NCI-H345 treated with DMSO at 0.1 percent for 48 hours (cell line): Measurements from ENCODE around the gene POU3F2.

Source experiments
- DNase-seq: peaks from one replicate; lab custom pipeline; 2025; ENCODE audit not compliant: unreplicated experiment; lab: John Stamatoyannopoulos, UW

Gene POU3F2

DNA sequence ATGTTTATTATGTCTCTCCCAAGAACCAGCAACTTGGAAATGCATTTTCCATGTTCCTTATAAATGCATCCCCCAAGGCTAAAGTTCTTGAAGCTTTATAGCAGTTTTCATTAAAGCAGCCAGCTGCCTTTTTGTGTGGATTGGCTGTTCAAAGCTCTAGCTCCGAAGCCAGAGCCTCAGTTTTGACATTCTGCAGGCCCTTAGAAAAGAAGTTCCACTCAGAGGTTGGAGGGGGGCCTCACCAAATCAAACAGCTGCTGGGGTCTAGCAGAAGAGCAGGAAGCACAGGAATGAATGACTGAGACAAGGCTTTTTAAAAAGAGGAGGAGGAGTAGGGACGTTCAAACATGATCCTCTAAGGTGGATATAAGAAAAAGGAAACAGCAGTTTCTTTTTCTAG is 4.2 kb upstream of the POU3F2 start:
- peak; percentile 11 for DNase-seq

DNA sequence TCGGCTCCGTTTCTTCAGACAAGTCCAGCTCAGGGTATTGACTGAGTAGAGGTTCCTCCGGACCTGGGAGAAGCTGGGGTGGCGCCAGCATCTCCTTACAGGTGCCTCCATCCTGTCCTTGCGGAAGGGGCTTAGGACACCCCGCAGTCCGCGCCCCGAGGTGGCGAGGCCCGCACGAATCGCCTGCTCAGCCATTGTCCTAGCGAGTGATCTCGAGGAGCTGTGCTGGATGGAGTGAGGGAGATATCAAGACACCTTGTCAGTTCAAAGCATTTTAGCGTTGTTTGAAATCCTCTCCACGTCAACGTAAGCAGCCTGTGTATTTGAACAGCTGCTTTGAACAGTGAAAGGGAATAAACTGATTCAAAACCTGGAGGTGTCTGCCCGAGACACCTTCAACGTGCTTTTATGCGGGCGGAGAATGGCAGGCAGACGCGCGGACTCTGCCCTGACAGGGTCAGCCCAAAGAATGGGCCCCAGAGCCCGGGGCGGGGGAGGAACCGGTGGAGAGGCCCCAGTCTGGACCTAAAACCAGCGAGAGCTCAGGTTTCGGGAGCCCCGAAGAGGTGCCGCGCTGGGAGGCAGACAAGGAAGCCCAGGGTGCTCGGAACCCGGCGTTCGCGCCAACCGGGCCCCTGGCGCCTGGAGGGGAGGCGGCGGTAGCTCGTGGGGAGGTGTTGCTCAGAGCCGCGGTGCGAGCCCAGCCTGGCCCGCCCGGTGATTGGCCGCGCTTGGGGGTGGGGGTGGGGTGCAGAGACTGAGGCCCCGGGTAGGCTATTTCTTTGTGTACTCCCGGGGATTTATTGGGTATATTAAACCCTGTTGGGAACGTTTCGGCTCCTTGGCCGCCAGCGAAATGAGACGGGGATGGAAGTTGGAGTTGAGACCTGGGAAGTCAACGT is 3.1 kb upstream of the POU3F2 start:
- DNase-seq: peak; percentile 35

DNA sequence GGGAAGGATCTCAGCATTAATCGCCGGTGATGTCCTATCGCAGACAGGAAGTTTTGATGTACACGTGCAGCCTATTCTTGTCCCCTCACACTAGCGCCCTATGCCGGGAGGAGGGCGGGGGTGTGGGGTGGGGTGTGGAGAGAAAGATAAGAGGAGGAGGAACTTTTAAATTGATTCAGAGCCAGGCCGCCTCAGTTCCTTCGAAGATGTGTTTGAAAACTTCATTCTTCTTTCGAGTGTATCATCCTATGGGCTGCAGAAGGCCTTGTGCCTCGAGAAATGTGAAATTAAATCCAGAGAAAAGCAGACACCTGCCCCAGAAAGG is 2.5 kb upstream of the POU3F2 start:
- peak; percentile 63 for DNase-seq

DNA sequence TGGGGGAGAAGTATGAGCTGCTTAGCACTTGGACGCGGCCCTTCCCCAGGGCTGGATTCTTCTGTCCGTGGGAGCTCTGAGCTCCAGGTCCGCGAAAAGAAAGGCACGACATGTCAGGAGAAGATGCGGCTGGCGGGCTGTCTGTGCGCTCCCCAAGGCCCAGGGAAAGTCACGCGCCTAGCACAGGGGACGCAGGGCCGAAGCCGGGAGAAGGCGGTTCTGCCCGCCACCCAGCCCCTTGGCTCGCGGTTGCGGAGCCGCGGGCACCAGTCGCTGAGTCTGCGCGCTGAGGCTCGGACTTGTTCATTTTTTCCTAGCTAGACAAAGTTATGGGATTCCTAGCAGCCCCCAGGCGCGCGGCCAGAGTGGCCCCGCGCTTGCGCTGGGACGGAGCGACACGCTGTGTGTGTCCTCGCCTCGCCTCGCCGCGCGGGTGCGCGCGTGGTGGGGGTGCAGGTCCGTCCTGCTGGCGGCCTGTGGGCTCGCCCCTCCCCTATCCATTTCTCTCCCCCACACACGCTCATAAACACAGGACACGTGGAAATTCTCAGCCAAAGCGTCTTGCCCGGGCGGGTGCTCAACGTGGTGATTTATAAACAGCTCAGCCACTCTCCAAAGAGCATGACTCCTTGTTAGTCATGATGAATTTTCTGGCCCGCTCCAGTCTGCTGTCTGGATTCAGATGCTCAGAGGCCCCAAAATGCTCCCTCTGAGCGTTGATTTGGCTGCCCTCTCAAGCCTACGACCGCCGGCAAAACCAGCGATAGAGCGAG is 1.9 kb upstream of the POU3F2 start:
- peak; percentile 55 for DNase-seq

DNA sequence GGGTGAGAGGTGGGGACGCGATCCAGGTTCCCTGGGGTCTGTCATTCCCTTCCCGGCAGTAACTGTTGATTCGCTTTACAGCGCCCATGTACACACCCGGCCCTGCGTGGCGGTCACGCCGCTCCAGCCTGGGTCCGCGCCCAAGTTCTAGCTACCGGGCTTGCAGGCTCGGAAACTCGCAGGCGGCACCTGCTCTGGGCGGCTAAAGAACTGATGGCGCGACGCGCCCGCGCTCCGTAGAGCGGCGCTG is 1.4 kb upstream of the POU3F2 start:
- DNase-seq: no peak

DNA sequence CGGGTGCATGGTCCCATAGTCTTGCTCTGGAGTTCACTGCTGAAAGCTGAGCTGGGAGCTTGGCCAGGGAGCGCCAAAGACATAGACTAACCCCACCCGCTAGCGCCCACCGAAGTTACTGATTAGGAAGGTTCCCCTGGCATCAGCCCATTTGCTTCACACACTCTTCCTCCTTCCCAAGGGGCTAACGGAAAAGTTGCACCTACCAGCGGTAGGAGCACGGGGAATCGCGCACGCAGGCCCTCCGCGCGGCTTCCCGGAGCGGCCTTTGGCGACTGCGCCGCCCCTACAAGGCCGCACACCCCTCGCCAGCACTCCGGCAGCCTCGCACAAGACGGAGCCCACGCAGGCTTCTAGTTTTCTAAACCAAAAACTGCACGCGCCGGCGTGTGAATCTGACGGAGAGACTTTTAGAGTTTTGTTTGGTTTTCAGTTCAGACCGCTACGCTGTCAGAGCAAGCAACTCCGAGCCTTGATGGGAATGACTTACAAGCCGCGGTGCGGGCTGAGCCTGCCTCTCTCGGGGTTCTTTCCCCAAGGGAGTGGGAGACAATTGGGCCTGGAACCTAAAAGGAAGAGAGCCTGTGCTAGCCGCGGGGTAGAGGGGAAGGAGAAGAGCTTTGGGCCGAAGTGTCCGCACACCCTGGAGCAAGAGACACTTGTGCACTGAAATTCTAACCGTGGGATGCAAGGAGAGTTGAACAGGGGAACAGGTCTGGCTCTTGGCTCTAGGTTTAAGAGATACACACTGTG is 891 bp upstream of the POU3F2 start:
- DNase-seq: peak; percentile 81

DNA sequence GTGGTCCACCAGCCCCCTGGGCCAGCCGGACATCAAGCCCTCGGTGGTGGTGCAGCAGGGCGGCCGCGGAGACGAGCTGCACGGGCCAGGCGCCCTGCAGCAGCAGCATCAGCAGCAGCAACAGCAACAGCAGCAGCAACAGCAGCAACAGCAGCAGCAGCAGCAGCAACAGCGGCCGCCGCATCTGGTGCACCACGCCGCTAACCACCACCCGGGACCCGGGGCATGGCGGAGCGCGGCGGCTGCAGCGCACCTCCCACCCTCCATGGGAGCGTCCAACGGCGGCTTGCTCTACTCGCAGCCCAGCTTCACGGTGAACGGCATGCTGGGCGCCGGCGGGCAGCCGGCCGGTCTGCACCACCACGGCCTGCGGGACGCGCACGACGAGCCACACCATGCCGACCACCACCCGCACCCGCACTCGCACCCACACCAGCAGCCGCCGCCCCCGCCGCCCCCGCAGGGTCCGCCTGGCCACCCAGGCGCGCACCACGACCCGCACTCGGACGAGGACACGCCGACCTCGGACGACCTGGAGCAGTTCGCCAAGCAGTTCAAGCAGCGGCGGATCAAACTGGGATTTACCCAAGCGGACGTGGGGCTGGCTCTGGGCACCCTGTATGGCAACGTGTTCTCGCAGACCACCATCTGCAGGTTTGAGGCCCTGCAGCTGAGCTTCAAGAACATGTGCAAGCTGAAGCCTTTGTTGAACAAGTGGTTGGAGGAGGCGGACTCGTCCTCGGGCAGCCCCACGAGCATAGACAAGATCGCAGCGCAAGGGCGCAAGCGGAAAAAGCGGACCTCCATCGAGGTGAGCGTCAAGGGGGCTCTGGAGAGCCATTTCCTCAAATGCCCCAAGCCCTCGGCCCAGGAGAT is 1.0 kb downstream of the POU3F2 start:
- DNase-seq: no peak

DNA sequence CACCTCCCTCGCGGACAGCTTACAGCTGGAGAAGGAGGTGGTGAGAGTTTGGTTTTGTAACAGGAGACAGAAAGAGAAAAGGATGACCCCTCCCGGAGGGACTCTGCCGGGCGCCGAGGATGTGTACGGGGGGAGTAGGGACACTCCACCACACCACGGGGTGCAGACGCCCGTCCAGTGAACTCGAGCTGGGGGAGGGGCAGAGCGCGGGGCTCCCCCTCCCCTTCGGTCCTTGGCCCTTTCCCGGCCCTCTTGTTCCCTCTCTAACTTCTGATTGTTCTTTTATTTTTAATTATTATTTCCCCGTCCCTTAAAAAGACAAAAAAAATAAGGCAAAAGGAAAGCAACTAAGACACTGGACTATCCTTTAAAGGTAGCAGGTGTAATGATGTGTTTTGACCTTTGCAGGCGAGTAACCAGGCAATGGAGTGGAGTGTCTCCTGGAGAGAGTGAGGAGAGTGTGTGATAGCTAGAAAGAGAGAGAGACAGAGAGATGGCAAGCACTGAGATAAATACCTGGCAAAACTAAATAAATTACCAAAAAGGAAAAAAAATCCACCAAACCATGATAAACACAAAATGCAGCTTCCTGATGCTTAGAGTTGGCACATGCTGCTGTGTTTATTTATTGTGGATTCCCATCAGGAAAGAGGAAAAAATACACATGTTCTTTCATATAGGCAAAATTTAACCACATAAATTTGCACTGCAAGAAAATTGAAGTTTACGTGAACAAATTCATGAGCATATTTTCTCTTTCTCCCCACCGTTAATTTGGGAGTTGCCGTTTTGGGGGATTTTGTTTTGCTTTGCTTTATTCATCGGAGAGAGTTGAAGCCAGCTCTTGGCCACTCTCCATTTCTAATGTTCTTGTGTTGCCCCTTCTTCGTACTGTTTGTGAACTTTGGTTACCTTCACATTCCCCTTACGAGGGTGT is 1.9 kb downstream of the POU3F2 start:
- peak; percentile 45 for DNase-seq

DNA sequence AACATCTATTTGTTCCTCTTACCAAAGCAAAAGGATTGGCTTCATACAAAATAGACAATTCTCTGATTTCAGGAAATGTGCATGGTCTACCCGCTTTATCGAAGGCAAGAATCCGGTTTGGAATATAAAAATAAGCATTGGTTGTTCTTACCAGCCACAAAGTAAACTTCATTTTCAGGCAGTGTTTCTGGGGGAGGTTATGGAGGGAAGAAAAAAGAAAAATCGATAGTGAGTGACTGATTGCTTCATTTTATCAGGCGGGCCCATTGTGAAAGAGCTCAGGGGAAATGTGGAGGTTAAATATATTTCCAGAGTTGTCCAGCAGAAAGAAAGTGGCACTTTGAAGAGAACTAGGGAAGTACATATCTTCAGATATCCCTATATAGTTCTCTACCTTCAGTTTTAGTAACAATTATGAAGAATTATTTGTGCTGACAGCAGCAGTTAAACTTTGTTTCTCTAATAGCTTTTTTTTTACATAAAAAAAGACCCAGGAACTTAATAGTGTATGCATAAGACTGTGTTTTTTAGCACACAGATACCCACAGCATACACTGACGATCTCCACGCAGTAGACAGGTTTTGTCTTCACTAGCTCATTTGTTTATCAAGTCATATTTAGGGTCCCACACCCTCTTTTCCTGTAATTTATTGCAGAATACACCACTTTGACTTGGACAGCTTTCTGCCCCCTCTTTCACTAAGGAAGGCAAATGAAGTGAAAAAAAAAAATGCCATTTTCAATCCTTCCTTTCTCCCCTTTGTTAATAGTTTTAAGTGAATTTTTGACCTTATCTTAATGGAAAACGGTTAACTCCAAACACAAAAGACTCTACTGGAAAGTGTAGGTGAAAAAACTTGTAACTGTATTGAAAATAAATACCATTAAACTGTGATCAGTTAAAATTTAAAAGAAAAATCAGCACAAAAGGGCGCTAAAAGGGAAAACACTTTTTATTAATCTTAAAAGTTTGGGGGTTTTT is 2.9 kb downstream of the POU3F2 start:
- DNase-seq: no peak

DNA sequence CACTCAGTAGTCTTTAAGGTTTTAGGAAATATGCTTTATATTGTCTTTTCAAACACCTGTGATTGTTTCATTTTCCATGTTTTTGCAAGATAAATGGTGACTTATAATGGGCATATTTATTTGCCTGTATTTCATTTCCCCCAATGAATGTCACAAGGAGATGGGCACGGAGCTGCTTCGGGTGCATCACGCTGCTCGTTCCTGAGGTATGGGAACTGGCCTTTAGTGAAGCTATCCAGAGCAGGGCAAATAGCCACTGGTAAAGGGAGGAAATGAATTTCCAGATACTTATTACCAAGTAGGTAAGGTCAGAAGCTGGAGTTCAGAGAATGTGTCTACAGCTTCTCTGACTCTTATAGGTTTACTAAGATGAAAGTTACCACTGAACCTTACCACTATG is 3.7 kb downstream of the POU3F2 start:
- peak; percentile 6 for DNase-seq

DNA sequence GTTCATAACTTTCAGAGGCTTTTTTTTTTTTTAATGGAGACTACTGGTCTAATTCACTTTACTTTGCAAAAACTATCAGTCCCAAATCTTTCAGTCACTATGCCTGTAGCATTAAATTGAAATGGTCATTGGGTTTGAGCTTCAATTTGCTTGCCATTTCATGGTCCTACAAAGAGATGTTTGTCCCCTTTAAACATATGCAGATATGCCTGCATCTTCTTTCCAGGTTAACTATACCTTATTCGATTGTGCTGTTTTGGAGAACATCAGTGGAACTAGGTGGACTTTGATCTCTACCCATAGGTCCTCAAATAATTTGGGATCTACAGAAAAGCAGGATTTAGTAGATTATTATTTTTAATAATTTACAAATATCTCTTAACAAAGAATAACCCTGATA is 4.6 kb downstream of the POU3F2 start:
- DNase-seq: no peak

DNA sequence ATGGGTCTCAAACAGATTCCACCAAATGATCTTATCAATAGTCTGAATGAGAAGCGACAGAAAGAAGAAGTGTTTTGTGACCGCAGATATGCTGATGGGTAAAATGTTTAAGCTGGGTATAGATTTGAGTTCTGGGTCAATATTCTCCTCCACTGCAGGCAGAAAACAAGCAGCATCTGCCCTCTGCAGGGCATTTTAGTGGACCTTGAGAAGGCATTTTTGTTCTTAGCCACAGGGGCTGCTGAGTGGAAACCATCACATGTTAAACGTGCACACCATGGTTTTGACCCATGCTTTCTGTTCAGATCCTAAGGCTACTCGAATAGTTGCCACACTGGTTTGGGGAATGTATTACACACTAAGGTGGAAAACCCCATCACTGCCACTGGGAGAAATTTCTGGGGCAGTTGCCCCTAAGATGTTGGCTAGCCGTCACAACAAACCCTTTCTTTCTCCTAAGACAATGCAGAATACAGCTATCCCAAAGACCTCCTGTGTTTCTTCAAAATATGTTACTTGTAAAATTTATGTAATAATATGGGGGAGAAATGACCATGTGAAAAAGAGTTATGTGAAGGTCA is 5.5 kb downstream of the POU3F2 start:
- DNase-seq: no peak

DNA sequence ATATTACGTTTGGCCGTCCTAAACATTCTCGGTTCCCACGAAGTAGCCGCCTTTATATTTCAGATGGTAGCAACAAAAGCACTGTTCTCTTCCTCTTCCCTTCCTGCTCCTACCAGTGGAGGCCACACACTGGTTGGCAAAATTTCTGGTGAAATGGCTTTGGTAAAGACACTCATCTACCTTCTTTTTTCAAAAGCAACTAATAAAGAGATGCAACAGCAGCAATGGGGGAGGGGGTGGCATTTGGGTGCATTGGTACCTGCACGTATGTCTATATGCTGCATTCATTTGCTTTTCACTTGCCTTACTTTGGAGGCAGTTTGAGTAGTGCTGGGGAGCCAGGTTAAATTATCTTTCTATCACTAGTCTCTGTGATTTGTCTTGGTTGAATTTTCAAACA is 6.0 kb downstream of the POU3F2 start:
- DNase-seq: no peak

DNA sequence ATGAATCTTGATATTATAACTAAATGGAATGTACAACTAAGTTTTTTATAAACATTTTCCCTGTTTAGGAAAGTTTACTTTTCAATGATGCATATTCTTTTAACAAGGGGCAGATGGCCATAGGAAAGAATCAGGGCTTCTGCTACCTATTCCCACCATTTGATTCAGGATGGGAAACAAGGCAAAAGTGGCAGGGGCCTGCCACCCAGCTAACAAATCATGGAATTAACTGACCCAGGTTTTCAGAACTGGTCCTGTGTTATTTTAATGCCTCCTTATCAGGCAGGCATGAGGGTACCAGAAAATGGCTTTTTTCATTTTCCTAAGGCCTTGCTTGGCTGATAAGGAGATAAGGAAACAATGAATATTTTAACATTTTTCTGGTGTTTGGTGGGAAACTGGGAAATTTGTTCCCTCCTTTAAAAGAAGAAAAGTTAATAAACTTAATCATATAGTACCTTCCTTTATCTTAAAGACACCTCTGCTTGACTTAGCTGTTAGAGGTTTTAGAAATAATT is 6.7 kb downstream of the POU3F2 start:
- no peak for DNase-seq

DNA sequence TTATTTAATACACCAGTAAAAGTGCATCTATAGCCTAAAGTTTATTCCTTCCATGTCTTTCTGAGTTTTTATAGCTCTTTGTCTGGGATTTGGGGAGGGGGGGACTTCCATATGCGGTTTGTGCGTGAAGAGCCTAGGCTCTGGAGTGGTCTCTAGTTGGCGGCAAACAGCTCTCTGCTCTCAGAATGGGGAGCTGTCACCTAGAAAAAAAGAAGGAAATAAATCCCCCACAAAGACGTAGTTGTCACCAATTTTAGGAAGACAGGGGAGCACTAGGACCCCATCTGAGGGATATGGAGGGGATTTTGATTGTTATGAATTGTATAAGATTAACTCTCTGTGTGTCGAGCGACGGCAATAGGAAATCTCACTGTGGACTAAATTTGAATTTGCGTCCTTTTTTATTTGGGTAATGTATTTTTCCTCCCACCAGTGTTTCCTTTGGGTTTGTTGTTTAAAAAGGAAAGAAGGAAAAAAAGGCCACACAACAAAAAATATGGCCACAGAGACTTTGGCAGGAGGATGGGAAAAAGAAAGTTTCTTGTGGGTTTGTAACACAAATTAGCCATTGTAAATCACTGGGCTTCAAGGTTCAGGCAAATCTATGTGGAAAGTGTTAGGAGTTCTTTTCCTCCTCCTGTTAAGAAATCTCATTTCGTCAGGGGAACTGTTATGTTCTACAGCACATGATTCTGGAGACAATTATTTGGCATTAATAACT is 7.4 kb downstream of the POU3F2 start:
- no peak for DNase-seq

DNA sequence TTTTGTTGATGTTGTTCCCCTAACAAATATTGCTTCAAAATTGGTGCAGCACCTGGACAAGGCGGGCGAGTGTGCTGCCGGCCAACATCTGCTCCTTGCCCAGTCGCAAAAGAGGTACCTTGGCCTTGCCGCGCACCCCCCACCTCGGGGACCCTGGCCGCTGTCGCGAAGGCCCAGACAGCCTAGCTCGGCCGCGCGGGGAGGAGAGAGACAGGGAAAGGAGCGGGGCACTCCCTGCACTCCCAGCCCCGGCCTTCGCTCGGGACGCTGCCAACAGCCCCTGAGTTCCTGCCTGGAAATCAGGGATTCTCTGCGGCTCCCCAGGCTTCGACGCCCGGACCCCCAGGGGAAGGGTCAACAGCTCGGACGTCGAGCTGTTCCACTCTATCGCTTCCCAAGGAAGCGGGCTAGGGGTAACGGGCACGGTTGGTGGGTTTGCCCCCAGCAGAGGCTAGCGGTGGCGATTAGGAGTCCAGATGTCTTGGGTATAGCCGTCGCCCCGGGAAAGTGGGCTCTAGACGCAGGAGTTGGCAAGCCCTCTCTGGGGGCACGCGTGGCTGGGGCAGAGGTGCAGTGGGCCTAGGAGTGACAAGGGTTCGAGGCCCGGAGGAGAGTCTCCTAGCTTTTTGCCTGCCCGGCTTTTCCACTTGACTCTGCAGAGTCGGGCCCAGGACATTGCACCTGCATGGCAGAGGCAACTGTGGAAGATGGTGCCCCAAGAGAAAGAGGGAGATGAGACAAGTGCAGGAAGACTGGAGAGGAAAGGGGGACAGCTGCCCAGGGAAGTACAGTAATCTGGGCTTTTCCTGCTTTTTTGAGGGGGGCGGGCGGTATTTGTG is 8.2 kb downstream of the POU3F2 start:
- DNase-seq: no peak
